HL-60 (cell line): ENCODE measurements around the gene SIDT2.

Experiments
- DNase-seq, 2 experiments: peaks; one replicate each; pipeline ENCODE4 v3.0.0-alpha.2; 2010 to 2020; ENCODE audit warnings: low read depth in 1 of 2, low spot score in 1 of 2
- H3K27ac ChIP-seq: fragments of 250-450 bp; sonication (Bioruptor Pico); replicated peaks from 2 replicates; pipeline ENCODE4 v1.5.1; 2020; ENCODE audit warnings: mild to moderate bottlenecking, moderate library complexity
- H3K27me3 ChIP-seq: fragments of 250-450 bp; sonication (Bioruptor Pico); 2 replicates; pipeline ENCODE4 v1.5.1; 2021; ENCODE audit warnings: mild to moderate bottlenecking, moderate library complexity; ENCODE audit not compliant: insufficient read depth, poor library complexity, severe bottlenecking
- H3K4me3 ChIP-seq: replicated peaks from 2 replicates; pipeline ENCODE4 v1.5.1; 2011; ENCODE audit warnings: mild to moderate bottlenecking, control low read depth, low read length; ENCODE audit not compliant: insufficient read depth
- CTCF ChIP-seq: IDR thresholded peaks from one replicate; pipeline ENCODE4 v1.5.1; 2011; ENCODE audit warnings: low read length, control low read depth, inconsistent platforms; ENCODE audit not compliant: insufficient read depth
- GABPA ChIP-seq: IDR thresholded peaks from 2 replicates; pipeline ENCODE4 v1.6.1; 2012; ENCODE audit warnings: low read depth
- POLR2AphosphoS5 ChIP-seq: IDR thresholded peaks from 2 replicates; pipeline ENCODE4 v1.6.1; 2012; ENCODE audit warnings: low read depth
- REST ChIP-seq: IDR thresholded peaks from 2 replicates; pipeline ENCODE4 v1.6.1; 2012; ENCODE audit warnings: low read depth; ENCODE audit not compliant: insufficient replicate concordance
- SPI1 ChIP-seq: IDR thresholded peaks from 2 replicates; pipeline ENCODE4 v1.6.1; 2012; ENCODE audit warnings: low read depth, mild to moderate bottlenecking, borderline replicate concordance

Gene SIDT2

GRCh38 chr11:117157507-117157906 is 21.0 kb upstream of the SIDT2 start:
- Histone ChIP-seq H3K27ac (no peak overlapping the region), H3K4me3 (no peak overlapping the region), H3K27me3 (no peaks in the 10 kb centered on the region)
- DNase-seq = no peak
- TF ChIP-seq SPI1 (no peak), GABPA (no peak), CTCF (no peak), REST (no peak), POLR2AphosphoS5 (no peak)

GRCh38 chr11:117159892-117160291 is 18.7 kb upstream of the SIDT2 start:
- DNase-seq = no peak

GRCh38 chr11:117160826-117161225 is 17.7 kb upstream of the SIDT2 start:
- no peak for TF ChIP-seq POLR2AphosphoS5
- no peak for TF ChIP-seq GABPA
- TF ChIP-seq SPI1 = no peak
- no peak for TF ChIP-seq REST
- no peak for TF ChIP-seq CTCF
- H3K27ac ChIP-seq = no peak overlapping the region
- DNase-seq = no peak
- H3K27me3 ChIP-seq = no peaks in the 10 kb centered on the region
- no peak overlapping the region for H3K4me3 ChIP-seq

More at GRCh38 chr11:117159892-117160291, 18.7 kb upstream of the SIDT2 start:
- TF ChIP-seq POLR2AphosphoS5 = no peak
- no peak for TF ChIP-seq REST
- no peak for TF ChIP-seq CTCF
- TF ChIP-seq SPI1 = no peak
- no peak for TF ChIP-seq GABPA
- Histone ChIP-seq H3K27ac (no peak overlapping the region), H3K4me3 (no peak overlapping the region), H3K27me3 (no peaks in the 10 kb centered on the region)
